A673 (cell line): ENCODE measurements around the gene PHYH. TPM values are rescaled to one million over a fixed set of nuclear protein-coding genes. Genes with fewer than 3 reads are reported as not detected.

Source experiments
- BruUV-seq: library from RNA; stranded (reverse); fragments of 400-500 nt; replicated peaks from 2 replicates; lab custom pipeline; 2021; lab: Mats Ljungman, UMichigan
- CTCF ChIA-PET: fragments of 300-600 bp; sonication (Branson Sonifier 250); formaldehyde crosslinking; loops from one replicate; lab custom pipeline; 2022; ENCODE audit warnings: antibody characterized with exemption; lab: Charles Lee
- POLR2A ChIA-PET: fragments of 300-600 bp; sonication (Branson Sonifier 250); formaldehyde crosslinking; loops from one replicate; lab custom pipeline; 2022; ENCODE audit warnings: antibody characterized with exemption; ENCODE audit not compliant: low non-redundant PET; lab: Charles Lee
- DNase-seq: peaks from one replicate; pipeline ENCODE4 v3.0.0-alpha.2; 2015; ENCODE audit warnings: low spot score
- H3K27ac ChIP-seq: fragments of 200-600 bp; sonication (generic); 2 replicates; pipeline ENCODE4 v1.5.1; 2016; ENCODE audit warnings: mixed run types, low read depth, mild to moderate bottlenecking, mixed read lengths, antibody characterized with exemption, low read length; ENCODE audit not compliant: poor library complexity, severe bottlenecking
- H3K27me3 ChIP-seq: fragments of 200-600 bp; sonication (generic); replicated peaks from 2 replicates; pipeline ENCODE4 v1.6.1; 2017; ENCODE audit warnings: mixed run types, low read depth, mild to moderate bottlenecking, mixed read lengths, antibody characterized with exemption, low read length; ENCODE audit not compliant: insufficient read depth, poor library complexity
- H3K36me3 ChIP-seq: fragments of 200-600 bp; sonication (generic); 2 replicates; pipeline ENCODE4 v1.6.1; 2016; ENCODE audit warnings: mixed run types, mild to moderate bottlenecking, mixed read lengths, antibody characterized with exemption, low read length; ENCODE audit not compliant: insufficient read depth, poor library complexity, severe bottlenecking
- H3K4me1 ChIP-seq: fragments of 200-600 bp; sonication (generic); 2 replicates; pipeline ENCODE4 v1.6.1; 2017; ENCODE audit warnings: mixed run types, mild to moderate bottlenecking, mixed read lengths, antibody characterized with exemption, low read length; ENCODE audit not compliant: insufficient read depth, poor library complexity, severe bottlenecking
- H3K4me3 ChIP-seq: fragments of 200-600 bp; sonication (generic); 2 replicates; pipeline ENCODE4 v1.5.1; 2016; ENCODE audit warnings: low read depth, mixed run types, mild to moderate bottlenecking, mixed read lengths, low read length; ENCODE audit not compliant: poor library complexity, severe bottlenecking
- H3K9me3 ChIP-seq: fragments of 200-600 bp; sonication (generic); 2 replicates; pipeline ENCODE4 v1.6.1; 2016; ENCODE audit warnings: mixed run types, low read depth, mild to moderate bottlenecking, mixed read lengths, antibody characterized with exemption, low read length; ENCODE audit not compliant: poor library complexity, severe bottlenecking
- CTCF ChIP-seq: fragments of 300-800, 200-600 bp; sonication (generic); conservative IDR thresholded peaks from 2 replicates; pipeline ENCODE4 v1.5.1; 2017; ENCODE audit warnings: low read depth, mild to moderate bottlenecking, antibody characterized with exemption, low read length, moderate library complexity, mixed read lengths
- EZH2 ChIP-seq: fragments of 200-600 bp; sonication (generic); IDR thresholded peaks from 2 replicates; pipeline ENCODE4 v1.6.1; 2017; ENCODE audit warnings: borderline replicate concordance, low read depth, mild to moderate bottlenecking, mixed read lengths, antibody characterized with exemption, low read length; ENCODE audit not compliant: poor library complexity, severe bottlenecking
- intact Hi-C: fragments of 100-400 bp; cut with micrococcal nuclease; formaldehyde crosslinking; loops from one replicate; pipeline ENCODE4 v1.10.0; 2022; ENCODE audit not compliant: unreplicated experiment
- total RNA-seq: library from RNA; stranded (reverse); gene quantifications from 2 replicates; pipeline ENCODE4 v1.2.3, GENCODE V29; 2021

PHYH gene
- total RNA-seq, 1 experiment from 2014 or later: 5.1 TPM

DNA sequence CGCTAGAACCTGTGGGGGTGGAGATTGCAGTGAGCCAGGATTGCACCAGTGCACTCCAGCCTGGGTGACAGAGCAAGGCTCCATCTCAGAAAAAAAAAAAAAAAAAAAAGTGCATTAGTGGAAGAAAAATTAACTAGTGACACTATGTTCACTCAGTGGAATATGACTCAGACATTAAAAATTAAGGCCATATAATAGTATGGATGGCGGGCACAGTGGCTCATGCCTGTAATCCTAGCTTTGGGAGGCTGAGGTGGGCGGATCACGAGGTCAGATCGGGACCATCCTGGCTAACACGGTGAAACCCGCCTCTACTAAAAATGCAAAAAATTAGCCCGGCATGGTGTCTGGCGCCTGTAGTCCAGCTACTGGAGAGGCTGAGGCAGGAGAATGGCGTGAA lies 3.4 kb downstream of the PHYH start:
- no peak for DNase-seq
- ChIA-PET CTCF (no interaction called here), POLR2A (no interaction called here)
- Histone ChIP-seq H3K36me3 (no peaks in the 10 kb centered on the region), H3K27me3 (no peaks in the 10 kb centered on the region), H3K4me1 (peaks cover 5% of the 10 kb centered on the region), H3K9me3 (no peaks in the 10 kb centered on the region), H3K27ac (no peak overlapping the region), H3K4me3 (no peak overlapping the region)
- intact Hi-C loops: no loop called here
- BruUV-seq: no TSS peak
- TF ChIP-seq EZH2 (no peak), CTCF (no peak)

DNA sequence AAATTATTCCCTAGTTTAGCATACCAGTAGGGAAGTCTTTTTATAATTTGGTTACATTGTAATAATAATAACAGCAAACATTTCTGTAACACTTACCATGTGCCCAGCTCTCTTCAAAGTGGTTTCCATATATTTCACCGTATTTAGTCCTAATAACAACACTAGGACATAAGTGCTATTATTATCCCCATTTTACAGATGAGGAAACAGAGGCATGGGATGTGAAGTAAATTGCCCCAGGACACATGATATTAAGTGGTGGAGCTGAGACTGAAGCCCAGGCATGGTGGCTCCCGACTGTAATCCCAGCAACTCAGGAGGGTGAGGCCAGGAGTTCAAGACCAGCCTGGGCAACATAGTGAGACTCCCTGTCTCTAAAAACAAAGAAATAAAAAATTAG lies 5.1 kb downstream of the PHYH start:
- no peak for TF ChIP-seq CTCF
- TF ChIP-seq EZH2: no peak
- Histone ChIP-seq H3K4me3 (no peak overlapping the region), H3K27ac (no peak overlapping the region), H3K36me3 (no peaks in the 10 kb centered on the region), H3K4me1 (peaks cover 5% of the 10 kb centered on the region), H3K27me3 (no peaks in the 10 kb centered on the region), H3K9me3 (no peaks in the 10 kb centered on the region)
- CTCF ChIA-PET: no interaction called here
- no TSS peak for BruUV-seq
- POLR2A ChIA-PET: no interaction called here
- no peak for DNase-seq
- intact Hi-C loops: no loop called here

DNA sequence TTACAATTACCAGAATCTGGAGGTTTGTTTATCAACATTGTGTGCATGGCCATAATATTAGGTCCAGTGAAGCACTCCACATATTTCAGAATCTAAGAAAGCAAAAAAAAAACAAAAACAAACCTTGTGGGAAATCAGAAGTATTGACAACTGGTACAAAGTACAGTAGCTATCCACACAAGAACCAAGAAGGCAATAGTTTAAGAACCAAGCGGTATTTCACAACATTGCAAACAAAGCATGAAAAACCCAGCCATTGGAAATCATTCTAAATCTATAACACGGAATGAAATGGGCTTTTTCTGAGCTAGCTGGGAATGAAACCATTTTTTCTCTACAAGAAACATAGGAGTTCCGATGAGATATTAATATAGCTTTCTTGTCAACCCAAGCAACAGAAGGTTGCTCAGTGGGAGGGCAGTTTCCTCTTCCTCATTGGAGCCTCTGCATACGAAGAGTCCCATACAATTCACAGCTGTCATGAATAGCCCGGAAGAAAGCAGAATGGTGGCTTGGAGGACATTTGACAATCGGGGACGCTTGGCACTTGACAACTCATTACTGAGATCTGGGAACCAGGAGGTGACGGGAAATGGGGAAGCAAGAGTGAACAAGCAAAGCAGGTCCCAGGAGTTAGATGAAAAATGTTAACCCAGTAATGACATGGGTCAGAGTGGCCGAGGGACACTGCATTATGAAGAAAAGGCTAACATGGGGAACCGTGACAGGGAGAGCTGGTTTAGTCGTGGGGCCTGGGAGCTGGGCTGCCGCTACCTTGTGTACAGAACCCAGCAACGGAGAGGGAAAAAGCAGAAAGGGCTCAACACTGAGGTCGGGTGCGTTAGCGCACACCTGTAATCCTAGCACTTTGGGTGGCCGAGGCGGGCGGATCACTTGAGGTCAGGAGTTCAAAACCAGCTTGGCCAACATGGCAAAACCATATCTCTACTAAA lies 7.8 kb downstream of the PHYH start:
- Histone ChIP-seq H3K27ac (no peak overlapping the region), H3K9me3 (no peaks in the 10 kb centered on the region), H3K4me3 (no peak overlapping the region), H3K36me3 (no peaks in the 10 kb centered on the region), H3K27me3 (no peaks in the 10 kb centered on the region), H3K4me1 (no peaks in the 10 kb centered on the region)
- no TSS peak for BruUV-seq
- ChIA-PET POLR2A (interaction anchor here (0.7 kb wide), 1 partner anchor 43 kb away, joined by 13 read pairs; no protein-coding TSS in a partner anchor), CTCF (no interaction called here)
- intact Hi-C loops: no loop called here
- DNase-seq: no peak
- TF ChIP-seq CTCF: no peak
- TF ChIP-seq EZH2: no peak
